ENCODE results near the gene NDUFA7. TPM values are rescaled to one million over a fixed set of nuclear protein-coding genes. Genes with fewer than 3 reads are reported as not detected.
"Not testable (repeated sequence)": the region's sequence is repeated elsewhere in the genome, so short reads cannot be mapped to it uniquely, and the experiment has no call there.

NDUFA7 gene
- total RNA-seq, 1 donor from 2014 or later = 49.6 TPM

DNA sequence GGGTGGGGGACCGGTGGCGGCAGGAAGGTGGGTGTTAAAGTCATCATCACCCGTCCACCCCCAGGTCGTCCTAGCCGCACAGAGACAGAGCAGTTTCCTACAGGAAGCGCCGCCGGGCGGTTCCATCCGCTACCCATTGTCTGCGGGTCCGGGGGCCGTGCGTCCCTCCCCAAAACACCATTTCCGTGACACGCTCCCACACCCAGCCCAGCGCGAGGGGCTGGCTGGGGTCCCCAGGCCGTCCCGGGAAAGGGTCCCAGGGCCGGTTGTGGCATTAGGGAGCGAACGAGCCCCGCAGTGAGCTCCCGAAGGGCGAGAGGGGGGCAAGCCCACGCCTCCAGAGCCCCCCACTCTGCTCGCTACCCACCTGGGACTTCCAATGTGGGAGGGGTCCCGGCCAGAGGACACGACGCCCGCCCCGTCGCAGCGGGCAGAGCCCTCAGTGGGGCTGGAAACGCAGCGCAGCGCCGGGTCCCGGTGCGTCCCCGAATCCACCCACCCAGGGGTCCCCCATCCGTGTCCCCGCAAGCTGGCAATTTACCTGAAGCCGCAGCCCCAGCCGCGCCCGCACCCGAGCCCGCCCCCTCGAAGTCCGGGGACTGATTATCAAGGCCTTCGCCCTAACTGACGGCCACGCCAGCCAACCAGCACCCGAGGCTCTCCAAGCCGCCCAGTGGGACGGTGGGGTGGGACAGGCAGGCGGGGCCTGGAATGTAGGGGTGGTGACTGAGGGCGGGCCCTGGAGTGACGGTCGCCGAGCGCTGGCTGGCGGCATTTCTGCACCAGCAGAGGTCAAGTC lies 21.7 kb upstream of the NDUFA7 start, which contains the start of gene KANK3:
TSS of gene KANK3 (minus strand) at position 579 of the 799 bp plus-strand sequence. CDS start 5,434 bp downstream, outside the sequence.
- intact Hi-C loops (cut with micrococcal nuclease) = loop anchor here (1.0 kb wide), 1 partner anchor 47 kb away; the partner anchor contains the start of gene RAB11B

DNA sequence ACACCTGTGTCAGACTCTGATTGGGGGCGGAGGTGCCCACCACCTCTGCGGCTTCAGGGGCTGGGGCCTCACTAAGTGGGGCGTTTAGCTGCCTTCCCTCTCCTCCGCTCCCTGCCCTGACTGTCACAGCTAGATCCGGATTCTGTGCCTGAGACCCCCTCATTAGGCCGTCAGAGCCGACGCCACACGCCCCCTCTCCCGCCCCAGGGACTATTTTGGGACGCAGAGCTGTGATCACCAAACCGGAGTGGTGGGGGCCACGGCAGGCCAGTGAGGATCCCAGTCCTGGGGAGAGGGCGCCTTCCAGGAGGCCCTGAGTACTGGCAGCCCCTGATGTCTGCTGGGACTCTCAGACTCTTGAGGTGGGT lies 21.1 kb upstream of the NDUFA7 start:
- intact Hi-C loops (cut with micrococcal nuclease) = no loop called here

DNA sequence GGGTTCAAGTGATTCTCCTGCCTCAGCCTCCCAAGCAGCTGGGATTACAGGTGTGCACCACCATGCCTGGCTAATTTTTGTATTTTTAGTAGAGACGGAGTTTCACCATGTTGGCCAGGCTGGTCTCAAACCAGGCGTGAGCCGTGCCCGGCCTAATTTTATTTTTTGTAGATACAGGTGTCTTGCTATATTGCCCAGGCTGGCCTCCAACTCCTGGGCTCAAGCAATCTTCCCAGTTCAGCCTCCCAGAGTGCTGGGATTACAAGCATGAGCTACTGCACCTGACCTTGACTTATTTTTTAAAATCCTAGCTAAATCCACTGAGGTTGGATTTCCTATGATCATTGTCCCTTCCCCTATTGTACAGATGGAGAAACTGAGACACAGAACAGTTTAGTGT lies 20.3 kb upstream of the NDUFA7 start:
- intact Hi-C loops (cut with micrococcal nuclease) = not testable (repeated sequence)

DNA sequence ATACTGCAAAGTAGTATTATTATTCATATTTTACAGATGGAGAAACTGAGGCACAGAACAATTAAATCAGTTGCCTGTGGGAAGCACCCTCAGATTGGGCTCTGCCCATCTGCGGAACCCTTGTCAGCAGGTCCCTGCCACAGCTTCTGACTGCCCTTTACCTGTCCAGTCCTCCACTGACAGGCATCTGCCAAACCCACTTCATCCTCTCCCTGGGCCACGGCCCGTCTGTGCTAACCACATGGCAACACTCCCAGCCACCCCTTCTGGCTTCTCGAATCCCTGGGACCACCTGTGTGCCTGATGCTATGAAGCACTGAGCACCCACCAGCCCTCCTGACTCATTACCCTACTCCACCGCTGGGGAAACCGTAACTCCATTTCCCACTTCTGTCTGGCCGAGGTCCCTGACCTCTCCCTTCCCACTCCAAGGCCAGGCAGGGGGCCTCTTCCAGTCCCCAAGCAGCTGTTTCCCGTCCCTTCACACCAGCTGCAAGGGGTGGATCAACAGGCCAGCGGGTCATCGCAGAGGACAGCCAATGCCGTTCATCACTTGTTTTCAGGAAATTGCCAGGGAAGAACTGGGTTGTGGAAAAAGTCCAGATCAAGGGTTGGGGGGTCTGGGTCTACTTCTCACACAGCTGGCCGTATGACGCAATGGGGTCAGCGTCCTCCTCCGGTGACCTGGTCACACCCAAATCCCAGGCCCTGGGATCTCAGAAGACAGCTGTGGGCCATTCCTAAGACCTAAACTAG lies 19.3 kb upstream of the NDUFA7 start:
- intact Hi-C loops (cut with micrococcal nuclease) = no loop called here

DNA sequence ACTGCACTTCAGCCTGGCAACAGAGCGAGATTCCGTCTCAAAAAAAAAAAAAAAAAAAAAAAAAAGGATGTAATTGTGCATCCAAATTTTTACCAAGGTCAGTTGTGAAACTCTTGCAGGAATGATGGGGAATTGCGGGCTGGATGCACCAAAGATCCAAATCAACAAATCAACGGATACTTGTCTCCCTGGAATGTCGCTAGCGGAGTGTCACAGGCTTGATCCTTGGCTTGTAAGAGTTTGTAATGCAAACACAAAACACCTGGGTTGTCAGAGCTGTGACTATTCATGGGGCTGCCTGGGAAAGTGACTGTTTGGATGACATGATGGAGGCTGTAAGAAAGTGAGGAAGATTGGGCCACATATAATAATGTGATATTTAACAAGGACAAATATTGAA lies 17.7 kb upstream of the NDUFA7 start:
- intact Hi-C loops (cut with micrococcal nuclease) = no loop called here

GRCh38 chr19:8337728-8338127 lies 16.6 kb upstream of the NDUFA7 start:
- intact Hi-C loops (cut with micrococcal nuclease) = no loop called here

DNA sequence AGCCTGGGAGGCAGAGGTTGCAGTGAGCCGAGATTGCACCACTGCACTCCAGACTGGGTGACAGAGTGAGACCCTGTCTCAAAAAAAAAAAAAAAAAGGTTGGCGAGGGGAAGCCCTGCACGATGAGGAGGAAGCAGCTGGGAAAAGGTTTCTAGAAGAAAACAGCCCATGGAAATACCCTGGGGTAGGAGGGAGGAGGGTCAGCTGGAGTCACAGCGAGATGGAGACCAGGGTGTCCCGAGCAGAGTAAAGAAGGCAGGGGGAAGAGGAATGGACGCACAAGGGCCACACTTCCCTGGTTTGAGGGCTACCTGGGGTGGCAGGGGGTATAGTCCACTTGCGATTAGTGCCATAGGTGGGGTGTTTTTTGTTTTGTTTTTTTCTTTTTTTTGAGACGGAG lies 15.5 kb upstream of the NDUFA7 start:
- intact Hi-C loops (cut with micrococcal nuclease) = no loop called here

DNA sequence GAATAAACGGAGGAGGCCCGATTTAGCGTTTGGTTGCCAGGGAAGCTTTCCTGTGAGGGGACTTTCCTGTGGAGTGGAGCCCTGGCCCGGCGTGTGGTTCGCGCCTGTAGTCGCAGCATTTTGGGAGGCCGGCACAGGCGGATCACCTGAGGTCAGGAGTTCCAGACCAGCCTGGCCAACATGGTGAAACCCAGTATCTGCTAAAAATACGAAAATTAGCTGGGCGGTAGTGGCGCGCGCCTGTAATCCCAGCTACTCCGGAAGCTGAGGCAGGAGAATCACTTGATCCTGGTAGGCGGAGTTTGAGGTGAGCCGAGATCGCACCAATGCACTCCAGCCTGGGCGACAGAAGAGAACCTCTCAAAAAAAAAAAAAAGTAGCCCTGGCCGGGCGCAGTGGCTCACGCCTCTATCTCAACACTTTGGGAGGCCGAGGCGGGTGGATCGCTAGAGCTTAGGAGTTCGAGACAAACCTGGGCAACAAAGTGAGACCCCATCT lies 14.9 kb upstream of the NDUFA7 start:
- intact Hi-C loops (cut with micrococcal nuclease) = no loop called here

DNA sequence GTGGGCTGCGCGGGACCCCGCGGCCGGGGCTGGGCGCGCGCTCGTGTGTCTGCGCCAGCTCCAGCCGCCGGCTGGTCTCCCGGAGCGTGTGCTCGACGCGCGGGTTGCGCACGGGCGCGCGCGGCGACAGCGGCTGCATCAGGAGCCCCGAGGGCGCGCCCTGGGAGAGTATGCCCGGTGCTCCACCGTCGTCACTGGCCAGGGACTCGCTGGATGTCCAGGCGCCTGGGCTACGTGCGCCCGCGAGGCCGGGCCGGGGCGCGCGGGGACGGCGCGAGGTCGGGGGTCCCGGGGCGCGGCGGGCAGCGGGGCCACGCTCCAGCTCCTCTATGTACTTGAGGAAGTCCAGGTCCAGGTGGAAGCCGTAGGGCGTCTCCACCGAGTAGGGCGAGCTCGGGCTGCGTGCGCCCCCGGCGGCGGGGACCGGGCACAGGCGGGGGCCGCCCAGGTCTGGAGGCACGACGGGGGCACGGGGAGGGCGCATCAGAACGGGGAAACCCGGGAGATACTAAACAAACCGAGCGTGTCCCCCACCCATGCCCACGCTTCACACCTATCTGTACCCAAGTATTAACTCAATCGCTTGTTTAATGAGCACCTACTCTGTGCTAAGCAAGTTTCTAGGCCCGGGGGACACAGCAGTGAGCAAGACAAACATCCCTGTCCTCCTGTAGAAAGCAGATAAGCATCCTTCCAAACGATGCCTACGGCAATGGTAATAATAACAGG lies 14.3 kb upstream of the NDUFA7 start:
- intact Hi-C loops (cut with micrococcal nuclease) = no loop called here

GRCh38 chr19:8334458-8335342 lies 13.5 kb upstream of the NDUFA7 start:
- intact Hi-C loops (cut with micrococcal nuclease) = no loop called here

- intact Hi-C loops (cut with micrococcal nuclease) = no loop called here
Measured at GRCh38 chr19:8333767-8334457, 12.7 kb upstream of the NDUFA7 start.

DNA sequence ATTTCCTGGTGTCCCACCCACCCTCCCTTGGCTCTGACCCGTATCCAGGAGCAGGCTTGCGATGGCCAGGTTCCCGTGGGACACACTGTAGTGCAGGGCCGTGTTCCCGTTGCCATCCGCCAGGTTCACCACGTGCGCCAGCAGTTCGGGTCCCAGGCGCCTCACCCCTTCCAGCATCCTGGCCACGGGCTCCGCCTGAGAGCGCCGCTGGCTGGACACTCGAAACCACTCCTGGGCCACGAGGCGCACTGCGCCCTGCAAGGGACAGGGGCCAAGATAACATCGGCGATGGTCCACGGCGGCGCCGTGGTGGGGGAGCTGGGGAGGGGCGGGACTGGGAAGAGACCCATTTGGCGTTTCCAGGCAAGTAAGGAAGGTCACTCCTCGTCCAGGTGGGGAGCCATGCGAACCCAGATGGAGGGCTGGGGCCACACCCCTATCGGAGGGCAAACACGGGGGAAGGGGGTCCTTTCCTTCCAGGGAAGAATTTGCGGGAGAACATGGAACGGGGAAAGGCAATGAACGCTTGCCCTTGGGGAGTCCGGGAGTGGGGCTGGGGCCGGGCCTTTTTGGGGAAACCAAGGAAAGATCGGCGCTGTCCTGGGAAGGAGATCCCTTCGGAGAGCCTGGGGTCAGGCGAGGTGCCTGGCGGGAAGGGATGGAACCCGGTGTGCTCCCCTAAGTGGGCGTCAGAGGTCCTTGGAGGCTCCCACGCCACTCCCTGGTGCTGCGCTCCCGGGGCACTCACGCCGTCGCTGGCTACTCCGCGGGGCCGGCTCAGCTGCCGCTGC lies 12.0 kb upstream of the NDUFA7 start:
- intact Hi-C loops (cut with micrococcal nuclease) = no loop called here

DNA sequence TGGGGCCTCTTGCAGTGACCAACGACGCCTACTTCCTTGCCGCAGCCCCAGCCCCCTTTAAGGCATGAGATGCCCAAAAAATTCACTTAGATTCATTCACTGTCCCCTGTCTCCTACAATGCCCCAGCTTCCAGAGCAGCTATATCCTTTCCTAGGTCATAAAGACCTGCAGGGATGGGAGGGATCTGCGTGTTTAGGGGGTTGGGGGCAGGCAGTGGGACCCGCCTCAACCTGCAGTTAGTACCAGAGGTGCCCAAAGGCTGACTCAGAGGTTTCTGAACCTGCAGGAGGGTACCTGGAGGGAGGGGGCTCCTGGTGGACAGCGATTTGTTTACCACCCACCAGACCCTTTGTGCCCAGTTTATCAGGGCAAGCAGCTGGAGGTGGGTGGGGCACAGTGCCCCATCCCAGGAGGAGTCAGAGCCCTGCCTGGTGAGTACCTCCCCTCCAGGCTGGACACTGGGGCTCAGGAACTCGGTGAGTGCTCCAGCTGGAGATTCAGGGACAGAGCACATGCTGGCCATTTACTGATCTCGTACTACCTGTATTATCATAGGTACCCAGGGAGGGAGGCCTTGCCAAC lies 10.2 kb upstream of the NDUFA7 start:
- intact Hi-C loops (cut with micrococcal nuclease) = no loop called here

- intact Hi-C loops (cut with micrococcal nuclease) = no loop called here
Measured at GRCh38 chr19:8329996-8330395, 8.8 kb upstream of the NDUFA7 start.

- intact Hi-C loops (cut with micrococcal nuclease) = no loop called here
Measured at GRCh38 chr19:8325454-8325853, 4.3 kb upstream of the NDUFA7 start.

GRCh38 chr19:8324186-8325050 lies 3.2 kb upstream of the NDUFA7 start:
- intact Hi-C loops (cut with micrococcal nuclease) = loop anchor here (5.0 kb wide), 1 partner anchor 57 kb away; no protein-coding TSS in a partner anchor

- intact Hi-C loops (cut with micrococcal nuclease) = loop anchor here (5.0 kb wide), 1 partner anchor 56 kb away; no protein-coding TSS in a partner anchor
Measured at GRCh38 chr19:8323781-8324185, 2.6 kb upstream of the NDUFA7 start.

- intact Hi-C loops (cut with micrococcal nuclease) = loop anchor here (5.0 kb wide), 1 partner anchor 55 kb away; no protein-coding TSS in a partner anchor
Measured at GRCh38 chr19:8322638-8322997, 1.4 kb upstream of the NDUFA7 start.

All from T-helper 2 cell treated with Interferon-gamma antibody and Interleukin-4, amounts not matched to agents 100 ng/mL and 5 ng/mL, for 36 hours (primary cell).